HEK293 (cell line): ENCODE data around the gene FGD3.

ENCODE experiments used
- CTCF ChIA-PET: fragments of 350-600 bp; formaldehyde crosslinking; extraction: SDS; loops from one replicate; lab custom pipeline; 2021; ENCODE audit warnings: antibody characterized with exemption; lab: Yijun Ruan, JAX
- POLR2A ChIA-PET: fragments of 300-600 bp; formaldehyde crosslinking; extraction: SDS; loops from one replicate; lab custom pipeline; 2020; ENCODE audit warnings: antibody characterized with exemption, inconsistent platforms; lab: Yijun Ruan, JAX
- H3K27ac ChIP-seq: fragments of 200-500 bp; sonication (Bioruptor generic); 2 replicates; pipeline ENCODE4 v1.5.1; 2014; ENCODE audit warnings: low read depth, low read length, control low read depth, inconsistent platforms; ENCODE audit errors: extremely low read depth
- H3K36me3 ChIP-seq, 2 experiments: fragments of 200-500 bp in 1 of 2; sonication (Bioruptor generic) in 1 of 2; 1 replicate in 1 of 2; 2 replicates in 1 of 2; pipeline ENCODE4 v1.5.1; 2014 to 2017; ENCODE audit warnings: inconsistent platforms in 2 of 2, low read length in 2 of 2; ENCODE audit not compliant: control insufficient read depth in 2 of 2, insufficient read depth in 1 of 2
- H3K4me1 ChIP-seq: fragments of 200-500 bp; sonication (Bioruptor generic); 2 replicates; pipeline ENCODE4 v1.5.1; 2014; ENCODE audit warnings: mild to moderate bottlenecking, low read length, inconsistent platforms; ENCODE audit not compliant: control insufficient read depth, insufficient read depth
- H3K4me3 ChIP-seq: 2 replicates; pipeline ENCODE4 v1.5.1; 2011; ENCODE audit warnings: low read depth, mild to moderate bottlenecking, control low read depth, low read length, moderate library complexity
- H3K9me3 ChIP-seq: fragments of 200-500 bp; sonication (Bioruptor generic); 2 replicates; pipeline ENCODE4 v1.5.1; 2014; ENCODE audit warnings: low read depth, low read length, inconsistent platforms; ENCODE audit not compliant: control insufficient read depth, insufficient read depth
- GFI1B ChIP-seq: fragments of 450-650 bp; formaldehyde crosslinking; IDR thresholded peaks from 2 replicates; pipeline ENCODE4 v1.5.1; 2016; ENCODE audit warnings: missing biosample characterization, missing genetic modification characterization
- KLF1 ChIP-seq: fragments of 450-650 bp; formaldehyde crosslinking; IDR thresholded peaks from 2 replicates; pipeline ENCODE4 v1.5.1; 2016; ENCODE audit warnings: missing biosample characterization, missing genetic modification characterization
- MZF1 ChIP-seq: fragments of 450-650 bp; formaldehyde crosslinking; IDR thresholded peaks from 2 replicates; pipeline ENCODE4 v1.5.1; 2017; ENCODE audit warnings: missing biosample characterization, missing genetic modification characterization, borderline replicate concordance
- ZBTB20 ChIP-seq: fragments of 450-650 bp; formaldehyde crosslinking; IDR thresholded peaks from 2 replicates; pipeline ENCODE4 v1.5.1; 2016; ENCODE audit warnings: missing biosample characterization, missing genetic modification characterization
- ZBTB21 ChIP-seq: fragments of 450-650 bp; formaldehyde crosslinking; IDR thresholded peaks from 2 replicates; pipeline ENCODE4 v1.5.1; 2017; ENCODE audit warnings: missing biosample characterization, missing genetic modification characterization
- ZBTB8A ChIP-seq: fragments of 450-650 bp; formaldehyde crosslinking; IDR thresholded peaks from 2 replicates; pipeline ENCODE4 v1.5.1; 2016; ENCODE audit warnings: missing biosample characterization, missing genetic modification characterization
- ZNF2 ChIP-seq: fragments of 450-650 bp; formaldehyde crosslinking; IDR thresholded peaks from 2 replicates; pipeline ENCODE4 v1.5.1; 2016; ENCODE audit warnings: missing biosample characterization, missing genetic modification characterization
- ZNF354C ChIP-seq: fragments of 450-650 bp; formaldehyde crosslinking; IDR thresholded peaks from 2 replicates; pipeline ENCODE4 v1.5.1; 2016; ENCODE audit warnings: missing biosample characterization, missing genetic modification characterization, low read depth, borderline replicate concordance
- ZNF423 ChIP-seq: fragments of 450-650 bp; formaldehyde crosslinking; IDR thresholded peaks from 2 replicates; pipeline ENCODE4 v1.5.1; 2016; ENCODE audit warnings: missing biosample characterization, missing genetic modification characterization
- ZNF555 ChIP-seq: fragments of 450-650 bp; formaldehyde crosslinking; conservative IDR thresholded peaks from 2 replicates; pipeline ENCODE4 v1.5.1; 2017; ENCODE audit warnings: missing biosample characterization, mild to moderate bottlenecking, missing genetic modification characterization, inconsistent platforms
- ZNF624 ChIP-seq: fragments of 450-650 bp; formaldehyde crosslinking; IDR thresholded peaks from 2 replicates; pipeline ENCODE4 v1.5.1; 2017; ENCODE audit warnings: missing biosample characterization, missing genetic modification characterization
- ZNF654 ChIP-seq: fragments of 450-650 bp; formaldehyde crosslinking; IDR thresholded peaks from 2 replicates; pipeline ENCODE4 v1.5.1; 2016; ENCODE audit warnings: low read depth, missing biosample characterization, missing genetic modification characterization
- ZNF76 ChIP-seq: fragments of 450-650 bp; formaldehyde crosslinking; IDR thresholded peaks from 2 replicates; pipeline ENCODE4; 2016; ENCODE audit warnings: low read depth, missing biosample characterization, missing genetic modification characterization, borderline replicate concordance
- ZNF776 ChIP-seq: fragments of 450-650 bp; formaldehyde crosslinking; IDR thresholded peaks from 2 replicates; pipeline ENCODE4 v1.5.0; 2017; ENCODE audit warnings: missing biosample characterization, missing genetic modification characterization, borderline replicate concordance
- ZSCAN16 ChIP-seq: fragments of 450-650 bp; formaldehyde crosslinking; IDR thresholded peaks from 2 replicates; pipeline ENCODE4 v1.5.1; 2016; ENCODE audit warnings: missing biosample characterization, missing genetic modification characterization
- TF ChIP-seq, protein P1 (sequence below): fragments of 450-650 bp; formaldehyde crosslinking; IDR thresholded peaks from 2 replicates; pipeline ENCODE4 v1.5.1; 2016; ENCODE audit warnings: missing biosample characterization, missing genetic modification characterization
- TF ChIP-seq, protein P2 (sequence below): fragments of 450-650 bp; formaldehyde crosslinking; IDR thresholded peaks from 2 replicates; pipeline ENCODE4 v1.5.1; 2016; ENCODE audit warnings: missing biosample characterization, missing genetic modification characterization
- TF ChIP-seq, protein P3 (sequence below): fragments of 450-650 bp; formaldehyde crosslinking; IDR thresholded peaks from 2 replicates; pipeline ENCODE4 v1.5.1; 2016; ENCODE audit warnings: missing biosample characterization, missing genetic modification characterization, borderline replicate concordance
- TF ChIP-seq, protein P4 (sequence below): fragments of 450-650 bp; formaldehyde crosslinking; IDR thresholded peaks from 2 replicates; pipeline ENCODE4 v1.5.1; 2016; ENCODE audit warnings: missing biosample characterization, missing genetic modification characterization
- TF ChIP-seq, protein P5 (sequence below): fragments of 450-650 bp; formaldehyde crosslinking; IDR thresholded peaks from 2 replicates; pipeline ENCODE4; 2016; ENCODE audit warnings: missing biosample characterization, missing genetic modification characterization
- TF ChIP-seq, protein P6 (sequence below): fragments of 450-650 bp; formaldehyde crosslinking; IDR thresholded peaks from 2 replicates; pipeline ENCODE4 v1.5.1; 2017; ENCODE audit warnings: missing biosample characterization, missing genetic modification characterization
- TF ChIP-seq, protein P7 (sequence below): fragments of 450-650 bp; formaldehyde crosslinking; IDR thresholded peaks from 2 replicates; pipeline ENCODE4 v1.5.1; 2017; ENCODE audit warnings: missing biosample characterization, missing genetic modification characterization

The FGD3 gene

DNA sequence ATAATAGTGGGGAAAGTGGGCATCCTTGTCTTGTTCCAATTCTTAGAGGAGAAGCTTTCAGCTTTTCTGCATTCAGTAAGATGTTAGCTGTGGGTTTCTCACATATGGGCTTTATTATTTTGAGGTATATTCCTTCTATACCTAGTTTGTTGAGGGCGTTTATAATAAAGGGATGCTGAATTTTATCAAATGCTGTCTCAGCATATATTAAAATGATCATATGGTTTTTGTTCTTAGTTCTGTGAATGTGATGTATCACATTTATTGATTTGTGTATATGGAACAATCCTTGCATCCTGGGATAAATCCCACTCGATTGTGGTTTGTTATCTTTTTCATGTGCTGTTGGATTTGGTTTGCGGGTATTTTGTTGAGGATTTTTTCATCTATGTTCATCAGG is 43.1 kb downstream of the FGD3 start:
- CTCF ChIA-PET = interaction anchor here (0.7 to 2.6 kb wide), 4 partner anchors 14 to 267 kb away, joined by 3 to 15 read pairs (median 8); no protein-coding TSS in a partner anchor
- Histone ChIP-seq H3K27ac (no peak overlapping the region), H3K36me3 (no peaks in the 10 kb centered on the region), H3K9me3 (no peaks in the 10 kb centered on the region), H3K4me3 (no peak overlapping the region), H3K4me1 (no peaks in the 10 kb centered on the region)
- POLR2A ChIA-PET = interaction anchor here (0.6 kb wide), 1 partner anchor 17 kb away, joined by 6 read pairs; no protein-coding TSS in a partner anchor
- TF ChIP-seq GFI1B (tag by site-specific recombination) (no peak), KLF1 (tag by site-specific recombination) (no peak), ZBTB20 (tag by site-specific recombination) (no peak), ZNF423 (tag by site-specific recombination) (no peak), ZNF654 (tag by site-specific recombination) (no peak), ZNF2 (tag by site-specific recombination) (no peak), ZNF354C (tag by site-specific recombination) (no peak), ZBTB21 (no peak), MZF1 (no peak), ZNF624 (tag by site-specific recombination) (no peak), ZBTB8A (tag by site-specific recombination) (no peak), ZNF776 (tag by site-specific recombination) (no peak), ZSCAN16 (no peak)
- TF ChIP-seq, protein P1, sequence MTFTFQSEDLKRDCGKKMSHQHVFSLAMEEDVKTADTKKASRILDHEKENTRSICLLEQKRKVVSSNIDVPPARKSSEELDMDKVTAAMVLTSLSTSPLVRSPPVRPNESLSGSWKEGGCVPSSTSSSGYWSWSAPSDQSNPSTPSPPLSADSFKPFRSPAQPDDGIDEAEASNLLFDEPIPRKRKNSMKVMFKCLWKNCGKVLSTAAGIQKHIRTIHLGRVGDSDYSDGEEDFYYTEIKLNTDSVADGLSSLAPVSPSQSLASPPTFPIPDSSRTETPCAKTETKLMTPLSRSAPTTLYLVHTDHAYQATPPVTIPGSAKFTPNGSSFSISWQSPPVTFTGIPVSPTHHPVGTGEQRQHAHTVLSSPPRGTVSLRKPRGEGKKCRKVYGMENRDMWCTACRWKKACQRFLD (tag by site-specific recombination) = no peak
- TF ChIP-seq, protein P2, sequence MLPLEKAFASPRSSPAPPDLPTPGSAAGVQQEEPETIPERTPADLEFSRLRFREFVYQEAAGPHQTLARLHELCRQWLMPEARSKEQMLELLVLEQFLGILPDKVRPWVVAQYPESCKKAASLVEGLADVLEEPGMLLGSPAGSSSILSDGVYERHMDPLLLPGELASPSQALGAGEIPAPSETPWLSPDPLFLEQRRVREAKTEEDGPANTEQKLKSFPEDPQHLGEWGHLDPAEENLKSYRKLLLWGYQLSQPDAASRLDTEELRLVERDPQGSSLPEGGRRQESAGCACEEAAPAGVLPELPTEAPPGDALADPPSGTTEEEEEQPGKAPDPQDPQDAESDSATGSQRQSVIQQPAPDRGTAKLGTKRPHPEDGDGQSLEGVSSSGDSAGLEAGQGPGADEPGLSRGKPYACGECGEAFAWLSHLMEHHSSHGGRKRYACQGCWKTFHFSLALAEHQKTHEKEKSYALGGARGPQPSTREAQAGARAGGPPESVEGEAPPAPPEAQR (tag by site-specific recombination) = no peak
- TF ChIP-seq, protein P3, sequence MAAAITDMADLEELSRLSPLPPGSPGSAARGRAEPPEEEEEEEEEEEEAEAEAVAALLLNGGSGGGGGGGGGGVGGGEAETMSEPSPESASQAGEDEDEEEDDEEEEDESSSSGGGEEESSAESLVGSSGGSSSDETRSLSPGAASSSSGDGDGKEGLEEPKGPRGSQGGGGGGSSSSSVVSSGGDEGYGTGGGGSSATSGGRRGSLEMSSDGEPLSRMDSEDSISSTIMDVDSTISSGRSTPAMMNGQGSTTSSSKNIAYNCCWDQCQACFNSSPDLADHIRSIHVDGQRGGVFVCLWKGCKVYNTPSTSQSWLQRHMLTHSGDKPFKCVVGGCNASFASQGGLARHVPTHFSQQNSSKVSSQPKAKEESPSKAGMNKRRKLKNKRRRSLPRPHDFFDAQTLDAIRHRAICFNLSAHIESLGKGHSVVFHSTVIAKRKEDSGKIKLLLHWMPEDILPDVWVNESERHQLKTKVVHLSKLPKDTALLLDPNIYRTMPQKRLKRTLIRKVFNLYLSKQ (tag by site-specific recombination) = no peak
- TF ChIP-seq, protein P4, sequence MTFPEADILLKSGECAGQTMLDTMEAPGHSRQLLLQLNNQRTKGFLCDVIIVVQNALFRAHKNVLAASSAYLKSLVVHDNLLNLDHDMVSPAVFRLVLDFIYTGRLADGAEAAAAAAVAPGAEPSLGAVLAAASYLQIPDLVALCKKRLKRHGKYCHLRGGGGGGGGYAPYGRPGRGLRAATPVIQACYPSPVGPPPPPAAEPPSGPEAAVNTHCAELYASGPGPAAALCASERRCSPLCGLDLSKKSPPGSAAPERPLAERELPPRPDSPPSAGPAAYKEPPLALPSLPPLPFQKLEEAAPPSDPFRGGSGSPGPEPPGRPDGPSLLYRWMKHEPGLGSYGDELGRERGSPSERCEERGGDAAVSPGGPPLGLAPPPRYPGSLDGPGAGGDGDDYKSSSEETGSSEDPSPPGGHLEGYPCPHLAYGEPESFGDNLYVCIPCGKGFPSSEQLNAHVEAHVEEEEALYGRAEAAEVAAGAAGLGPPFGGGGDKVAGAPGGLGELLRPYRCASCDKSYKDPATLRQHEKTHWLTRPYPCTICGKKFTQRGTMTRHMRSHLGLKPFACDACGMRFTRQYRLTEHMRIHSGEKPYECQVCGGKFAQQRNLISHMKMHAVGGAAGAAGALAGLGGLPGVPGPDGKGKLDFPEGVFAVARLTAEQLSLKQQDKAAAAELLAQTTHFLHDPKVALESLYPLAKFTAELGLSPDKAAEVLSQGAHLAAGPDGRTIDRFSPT (tag by site-specific recombination) = no peak
- TF ChIP-seq, protein P5, sequence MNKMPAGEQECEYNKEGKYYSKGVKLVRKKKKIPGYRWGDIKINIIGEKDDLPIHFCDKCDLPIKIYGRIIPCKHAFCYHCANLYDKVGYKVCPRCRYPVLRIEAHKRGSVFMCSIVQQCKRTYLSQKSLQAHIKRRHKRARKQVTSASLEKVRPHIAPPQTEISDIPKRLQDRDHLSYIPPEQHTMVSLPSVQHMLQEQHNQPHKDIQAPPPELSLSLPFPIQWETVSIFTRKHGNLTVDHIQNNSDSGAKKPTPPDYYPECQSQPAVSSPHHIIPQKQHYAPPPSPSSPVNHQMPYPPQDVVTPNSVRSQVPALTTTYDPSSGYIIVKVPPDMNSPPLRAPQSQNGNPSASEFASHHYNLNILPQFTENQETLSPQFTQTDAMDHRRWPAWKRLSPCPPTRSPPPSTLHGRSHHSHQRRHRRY = no peak

DNA sequence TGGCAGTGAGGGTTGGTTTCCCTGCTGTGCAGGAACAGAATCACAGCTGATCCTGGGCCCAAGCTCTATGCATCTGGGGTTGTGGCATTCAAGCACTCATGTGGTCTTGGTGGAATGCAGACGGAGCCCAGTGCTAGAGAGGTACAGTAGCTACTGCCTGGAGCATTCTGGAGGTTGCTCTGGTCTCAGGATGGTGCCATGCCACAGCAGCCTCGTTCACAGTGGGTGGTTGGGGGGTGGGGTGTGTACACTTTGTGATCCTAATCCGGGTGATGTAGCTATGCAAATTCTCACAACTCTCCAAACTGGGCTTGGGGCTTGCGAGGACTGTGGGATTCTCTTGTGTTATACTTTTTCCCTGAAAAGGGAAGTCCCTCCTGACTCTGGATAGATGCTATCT is 45.2 kb downstream of the FGD3 start:
- no peaks in the 10 kb centered on the region for H3K36me3 ChIP-seq
- H3K27ac ChIP-seq = no peak overlapping the region
- no peaks in the 10 kb centered on the region for H3K4me1 ChIP-seq
- no peak overlapping the region for H3K4me3 ChIP-seq
- POLR2A ChIA-PET = no interaction called here
- H3K9me3 ChIP-seq = no peaks in the 10 kb centered on the region
- CTCF ChIA-PET = interaction anchor here (1.1 to 2.6 kb wide), 5 partner anchors 12 to 117 kb away, joined by 3 to 15 read pairs (median 3); no protein-coding TSS in a partner anchor
- TF ChIP-seq, protein P6, sequence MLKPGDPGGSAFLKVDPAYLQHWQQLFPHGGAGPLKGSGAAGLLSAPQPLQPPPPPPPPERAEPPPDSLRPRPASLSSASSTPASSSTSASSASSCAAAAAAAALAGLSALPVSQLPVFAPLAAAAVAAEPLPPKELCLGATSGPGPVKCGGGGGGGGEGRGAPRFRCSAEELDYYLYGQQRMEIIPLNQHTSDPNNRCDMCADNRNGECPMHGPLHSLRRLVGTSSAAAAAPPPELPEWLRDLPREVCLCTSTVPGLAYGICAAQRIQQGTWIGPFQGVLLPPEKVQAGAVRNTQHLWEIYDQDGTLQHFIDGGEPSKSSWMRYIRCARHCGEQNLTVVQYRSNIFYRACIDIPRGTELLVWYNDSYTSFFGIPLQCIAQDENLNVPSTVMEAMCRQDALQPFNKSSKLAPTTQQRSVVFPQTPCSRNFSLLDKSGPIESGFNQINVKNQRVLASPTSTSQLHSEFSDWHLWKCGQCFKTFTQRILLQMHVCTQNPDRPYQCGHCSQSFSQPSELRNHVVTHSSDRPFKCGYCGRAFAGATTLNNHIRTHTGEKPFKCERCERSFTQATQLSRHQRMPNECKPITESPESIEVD (tag by site-specific recombination) = no peak
- TF ChIP-seq, protein P7, sequence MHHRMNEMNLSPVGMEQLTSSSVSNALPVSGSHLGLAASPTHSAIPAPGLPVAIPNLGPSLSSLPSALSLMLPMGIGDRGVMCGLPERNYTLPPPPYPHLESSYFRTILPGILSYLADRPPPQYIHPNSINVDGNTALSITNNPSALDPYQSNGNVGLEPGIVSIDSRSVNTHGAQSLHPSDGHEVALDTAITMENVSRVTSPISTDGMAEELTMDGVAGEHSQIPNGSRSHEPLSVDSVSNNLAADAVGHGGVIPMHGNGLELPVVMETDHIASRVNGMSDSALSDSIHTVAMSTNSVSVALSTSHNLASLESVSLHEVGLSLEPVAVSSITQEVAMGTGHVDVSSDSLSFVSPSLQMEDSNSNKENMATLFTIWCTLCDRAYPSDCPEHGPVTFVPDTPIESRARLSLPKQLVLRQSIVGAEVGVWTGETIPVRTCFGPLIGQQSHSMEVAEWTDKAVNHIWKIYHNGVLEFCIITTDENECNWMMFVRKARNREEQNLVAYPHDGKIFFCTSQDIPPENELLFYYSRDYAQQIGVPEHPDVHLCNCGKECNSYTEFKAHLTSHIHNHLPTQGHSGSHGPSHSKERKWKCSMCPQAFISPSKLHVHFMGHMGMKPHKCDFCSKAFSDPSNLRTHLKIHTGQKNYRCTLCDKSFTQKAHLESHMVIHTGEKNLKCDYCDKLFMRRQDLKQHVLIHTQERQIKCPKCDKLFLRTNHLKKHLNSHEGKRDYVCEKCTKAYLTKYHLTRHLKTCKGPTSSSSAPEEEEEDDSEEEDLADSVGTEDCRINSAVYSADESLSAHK (tag by site-specific recombination) = no peak
- TF ChIP-seq ZNF76 (tag by site-specific recombination) = no peak
- TF ChIP-seq ZNF423 (tag by site-specific recombination) = no peak
- no peak for TF ChIP-seq ZNF555
